ENCODE data around the gene SEMA3E.
"Not testable (repeated sequence)": the region's sequence is repeated elsewhere in the genome, so short reads cannot be mapped to it uniquely, and the experiment has no call there.

SEMA3E gene

DNA sequence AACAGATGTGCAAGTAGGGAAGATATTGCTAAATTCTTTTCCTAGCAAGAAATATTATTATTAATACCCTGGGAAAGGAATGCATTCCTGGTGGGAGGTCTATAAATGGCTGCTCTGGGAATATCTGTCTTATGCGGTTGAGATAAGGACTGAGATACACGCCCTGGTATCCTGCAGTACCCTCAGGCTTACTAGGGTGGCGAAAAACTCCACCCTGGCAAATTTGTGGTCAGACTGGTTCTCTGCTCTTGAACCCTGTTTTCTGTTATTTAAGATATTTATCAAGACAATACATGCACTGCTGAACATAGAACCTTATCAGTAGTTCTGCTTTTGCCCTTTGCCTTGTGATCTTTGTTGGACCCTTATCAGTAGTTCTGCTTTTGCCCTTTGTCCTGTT, 96.4 kb downstream of the SEMA3E start:
- not testable (repeated sequence) for DNase-seq

DNA sequence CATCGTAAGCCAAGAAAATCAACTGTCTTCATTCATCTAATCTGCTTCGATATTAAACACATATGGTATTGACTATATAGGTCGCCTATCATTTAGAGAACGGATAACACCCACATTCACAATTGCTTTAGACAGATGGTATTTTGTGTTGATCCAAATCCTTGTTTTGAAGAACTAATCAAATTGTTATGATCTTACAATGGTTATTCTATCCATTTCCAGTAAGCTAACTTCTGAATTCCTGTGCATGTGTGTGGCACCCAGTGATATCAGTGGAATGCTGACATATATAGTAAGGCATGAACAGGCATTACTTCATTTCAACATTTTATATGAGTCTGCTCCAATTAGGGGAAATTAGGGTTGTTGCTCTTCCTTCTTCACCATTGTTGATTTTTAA, 98.8 kb downstream of the SEMA3E start:
- DNase-seq: no peak

DNA sequence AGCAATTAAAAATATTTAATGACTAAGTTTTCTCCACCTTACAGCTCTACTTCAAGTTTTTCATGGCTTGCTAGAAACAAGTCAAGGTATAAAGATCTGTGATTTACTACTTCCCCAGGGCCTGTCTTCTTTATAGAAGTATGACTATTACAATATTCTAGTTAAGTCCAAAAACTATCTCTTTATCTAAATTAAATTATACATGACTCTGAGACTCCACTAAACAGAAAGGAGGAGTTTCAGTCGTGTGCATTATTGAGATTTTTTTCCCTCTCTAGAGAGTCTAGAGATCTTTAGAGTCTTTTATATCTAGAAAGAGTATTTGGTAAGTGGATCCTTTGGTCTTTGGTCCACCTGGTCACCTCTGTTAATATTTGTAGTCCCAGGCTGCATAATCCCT, 100.7 kb downstream of the SEMA3E start:
- no peak for DNase-seq

DNA sequence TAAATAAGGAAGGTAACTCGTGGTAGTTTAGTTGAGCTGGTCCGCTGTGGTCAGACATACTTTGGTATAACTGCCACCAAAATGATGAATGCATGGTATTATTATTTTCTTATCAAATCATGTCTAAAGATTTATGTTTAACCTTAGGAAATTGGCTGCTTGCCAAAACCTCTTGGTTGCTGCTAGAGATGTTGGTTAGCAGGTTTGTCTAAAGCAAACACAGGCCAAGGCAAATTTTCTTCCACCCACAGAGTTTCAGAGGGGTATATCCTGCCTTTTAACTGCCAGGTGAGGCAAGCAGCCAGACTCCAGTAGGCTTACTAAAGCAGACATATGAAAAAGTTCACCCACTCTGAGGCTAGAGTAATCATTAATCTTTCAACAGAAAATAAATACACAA, 101.4 kb downstream of the SEMA3E start:
- DNase-seq: peak; percentile 80

DNA sequence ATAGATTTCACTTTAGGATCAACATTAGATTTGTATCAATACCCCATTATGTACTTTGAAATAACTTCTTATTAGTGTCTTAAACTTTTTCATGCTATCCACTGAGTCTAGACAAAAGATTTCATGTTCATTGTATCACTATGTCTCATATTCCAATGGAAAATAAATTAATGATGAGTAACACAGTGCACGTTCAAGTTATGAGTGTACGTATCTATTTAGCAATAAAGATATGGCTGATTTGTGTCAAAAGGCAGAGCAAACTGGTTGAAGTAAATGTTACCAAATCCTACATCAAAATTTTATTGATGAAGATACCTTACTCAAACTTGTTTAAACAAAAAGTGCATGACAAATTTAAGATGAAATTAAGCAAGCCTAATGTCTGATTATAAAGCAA, 102.4 kb downstream of the SEMA3E start:
- no peak for DNase-seq

DNA sequence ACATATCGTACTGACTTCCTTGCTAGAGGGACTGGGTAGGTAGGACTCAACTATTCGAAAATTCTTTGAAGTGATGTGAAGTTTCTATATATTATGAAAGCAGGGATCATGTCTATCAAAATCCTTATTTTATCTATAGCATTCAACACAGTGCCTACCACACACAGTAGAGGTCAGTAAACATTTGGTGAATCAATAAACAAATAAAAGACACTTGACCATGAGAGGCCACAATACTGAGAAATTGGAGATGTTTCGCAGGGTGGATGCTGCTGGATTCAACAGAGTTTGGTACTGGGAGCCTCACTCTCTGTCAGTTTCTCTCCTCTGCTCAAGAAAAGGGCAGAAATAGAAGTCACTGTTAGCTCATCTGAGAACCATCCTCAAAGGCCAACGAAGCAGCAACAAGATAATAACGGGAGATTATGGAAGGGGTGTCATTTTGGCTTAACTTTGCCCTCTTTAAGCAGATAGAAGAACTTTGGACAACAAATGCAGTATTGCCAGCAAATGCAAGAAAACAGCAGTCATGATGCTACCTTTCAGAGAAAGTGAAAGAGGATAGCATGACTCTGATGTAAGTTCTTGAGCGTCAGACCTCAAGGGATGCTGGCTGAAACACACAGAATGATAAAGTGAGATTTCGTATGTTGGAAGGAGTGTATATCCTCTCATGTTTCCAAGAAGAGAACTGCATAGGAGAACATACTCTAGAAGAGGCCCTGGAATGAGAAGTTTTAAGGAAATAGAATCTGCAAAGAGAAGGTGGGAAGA, 107.6 kb downstream of the SEMA3E start:
- DNase-seq: no peak

DNA sequence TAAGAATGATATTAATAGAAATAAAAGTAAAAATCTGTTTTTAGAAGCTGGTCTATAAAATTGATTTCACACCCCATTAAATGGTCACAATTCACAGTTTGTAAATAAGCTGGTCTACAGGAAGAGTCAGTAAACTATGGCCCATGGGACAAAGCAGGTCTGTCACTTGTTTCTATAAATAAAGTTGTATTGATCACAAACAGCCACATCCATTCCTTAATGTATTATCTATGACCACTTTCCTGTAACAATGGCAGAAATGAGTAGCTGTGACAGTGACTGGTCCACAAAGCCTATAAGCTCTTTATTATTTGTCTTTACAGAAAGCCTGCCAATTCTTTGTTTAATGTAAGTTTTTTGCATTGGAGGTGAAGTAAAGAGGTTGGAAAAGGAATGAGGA, 114.5 kb downstream of the SEMA3E start:
- DNase-seq: no peak

DNA sequence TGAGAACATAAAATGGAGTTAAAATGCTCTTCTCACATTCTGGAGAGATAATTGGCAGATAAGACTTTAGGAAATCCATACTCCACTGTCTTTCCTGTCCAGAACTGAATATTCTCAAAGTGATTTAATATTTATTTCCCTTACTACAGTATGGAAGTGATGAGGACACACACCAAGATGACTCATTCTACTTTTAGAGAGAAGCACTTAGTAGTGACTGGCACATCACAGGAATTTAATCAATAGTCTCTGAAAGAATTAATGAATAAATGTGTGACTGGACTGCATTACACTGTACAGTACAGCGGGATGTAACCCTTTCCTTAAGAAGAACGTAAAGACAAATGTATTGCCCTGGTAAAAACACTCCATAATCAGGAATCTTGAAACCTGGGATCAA, 116.7 kb downstream of the SEMA3E start:
- no peak for DNase-seq

DNA sequence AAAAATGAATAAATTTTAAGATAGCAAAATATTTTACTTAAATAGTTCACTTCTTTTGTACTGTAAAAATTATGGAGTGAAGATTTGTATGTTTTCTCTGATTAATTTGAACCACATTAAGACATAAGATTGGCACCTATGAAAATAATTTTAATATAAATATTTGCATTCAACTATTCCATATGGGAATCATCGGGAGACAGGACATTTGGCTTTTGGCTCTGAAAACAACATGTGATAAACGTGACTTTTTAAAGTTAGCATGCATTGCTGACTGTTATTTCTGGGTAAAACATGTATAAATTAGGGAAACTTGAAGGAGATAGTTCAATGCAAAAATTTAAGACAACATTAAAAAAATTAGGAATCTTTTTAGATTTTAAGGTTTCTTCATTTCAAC, 117.2 kb downstream of the SEMA3E start:
- no peak for DNase-seq

DNA sequence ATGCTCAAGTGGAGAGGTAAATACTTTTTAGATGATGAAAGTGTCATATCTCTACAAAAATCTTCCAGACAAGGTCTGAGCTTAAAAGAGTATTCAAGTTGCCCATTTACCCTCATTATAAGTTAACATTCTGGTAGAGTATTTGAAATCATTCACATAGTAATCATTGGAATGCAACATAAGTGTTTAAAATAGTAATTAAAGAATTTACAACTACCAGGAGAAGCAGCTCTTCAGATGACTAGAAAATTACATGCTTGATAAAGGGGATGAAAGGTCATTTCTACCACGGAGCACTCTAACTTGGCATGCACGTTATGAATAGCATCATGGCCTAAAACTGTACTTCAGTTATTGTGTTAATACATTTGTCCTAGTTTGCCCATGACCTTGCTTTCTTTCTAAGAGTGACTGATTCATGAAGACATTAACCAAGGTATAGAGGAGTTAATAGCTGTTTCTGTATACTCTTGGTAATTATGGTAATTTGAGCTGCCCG, 120.0 kb downstream of the SEMA3E start:
- no peak for DNase-seq

DNA sequence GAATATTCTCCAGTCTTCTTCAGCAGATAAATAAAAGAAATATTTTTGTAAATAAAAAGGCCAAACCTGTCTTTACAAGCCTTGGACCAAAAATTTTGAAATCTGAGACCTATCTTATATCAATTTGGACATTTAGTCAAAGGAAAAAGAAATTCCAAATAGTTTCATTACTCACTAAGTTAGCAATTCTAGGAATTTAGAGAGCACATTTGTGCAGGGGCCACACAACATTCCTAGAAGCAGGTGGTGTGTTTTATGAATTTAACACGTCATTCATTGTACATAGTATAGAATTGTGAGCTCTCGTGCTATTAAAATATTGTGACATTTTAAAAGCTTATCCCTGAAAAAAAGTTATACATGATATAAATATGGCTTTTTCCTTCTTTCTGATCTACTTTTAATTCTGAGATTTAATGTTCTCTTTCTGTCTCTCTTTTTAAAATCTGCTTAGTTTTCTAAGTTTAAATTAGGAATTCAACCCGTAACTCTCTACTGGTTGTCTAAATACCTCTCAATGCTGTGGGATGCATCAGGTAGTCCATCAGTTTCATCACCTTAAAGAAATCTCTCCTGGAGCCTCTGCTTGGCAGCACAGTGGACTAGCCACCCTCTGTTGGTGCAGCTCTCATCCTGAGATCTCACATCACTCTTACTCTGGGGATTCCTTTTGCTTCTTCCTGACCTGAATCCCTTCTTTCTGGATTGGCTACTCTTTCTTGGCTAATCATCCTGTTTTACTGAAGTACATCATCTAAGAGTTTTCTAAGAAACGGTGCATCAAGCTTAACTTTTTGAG, 124.5 kb downstream of the SEMA3E start:
- DNase-seq: no peak

DNA sequence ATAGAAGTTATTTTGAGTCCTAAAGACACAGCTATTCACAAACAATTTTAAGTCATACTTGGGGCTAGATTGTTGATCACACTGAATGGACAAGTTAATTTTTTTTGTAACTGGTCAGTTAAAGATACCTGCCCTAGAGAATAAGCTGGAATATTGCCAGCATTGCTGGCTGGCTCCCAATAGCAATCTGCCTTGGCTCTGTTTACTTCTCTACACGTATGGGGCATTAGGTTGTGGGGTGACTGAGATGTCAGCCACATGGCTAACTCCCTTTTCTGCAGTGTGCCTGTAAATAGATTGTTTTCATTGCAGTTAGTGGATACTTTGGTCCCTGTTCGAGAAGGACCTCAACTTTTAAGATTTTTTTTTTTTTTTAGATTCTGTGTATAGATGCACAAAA, 128.2 kb downstream of the SEMA3E start:
- DNase-seq: peak; percentile 15

DNA sequence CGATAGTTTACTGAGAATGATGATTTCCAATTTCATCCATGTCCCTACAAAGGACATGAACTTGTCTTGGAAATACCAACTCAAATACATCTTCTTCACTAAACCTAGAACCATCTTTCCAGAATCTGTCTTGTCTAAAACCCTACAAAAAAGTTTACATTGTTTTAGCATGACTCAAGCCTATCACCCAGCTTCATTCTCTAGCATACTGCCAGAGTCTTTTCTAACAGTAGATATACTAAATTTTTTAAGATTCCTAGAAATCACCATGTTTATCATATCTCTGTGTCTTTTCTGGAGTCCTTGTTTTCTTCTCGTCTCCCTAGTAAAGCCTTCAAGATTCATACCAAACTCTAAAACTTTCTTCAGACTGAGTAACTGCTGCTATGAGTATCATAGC, 129.7 kb downstream of the SEMA3E start:
- no peak for DNase-seq

DNA sequence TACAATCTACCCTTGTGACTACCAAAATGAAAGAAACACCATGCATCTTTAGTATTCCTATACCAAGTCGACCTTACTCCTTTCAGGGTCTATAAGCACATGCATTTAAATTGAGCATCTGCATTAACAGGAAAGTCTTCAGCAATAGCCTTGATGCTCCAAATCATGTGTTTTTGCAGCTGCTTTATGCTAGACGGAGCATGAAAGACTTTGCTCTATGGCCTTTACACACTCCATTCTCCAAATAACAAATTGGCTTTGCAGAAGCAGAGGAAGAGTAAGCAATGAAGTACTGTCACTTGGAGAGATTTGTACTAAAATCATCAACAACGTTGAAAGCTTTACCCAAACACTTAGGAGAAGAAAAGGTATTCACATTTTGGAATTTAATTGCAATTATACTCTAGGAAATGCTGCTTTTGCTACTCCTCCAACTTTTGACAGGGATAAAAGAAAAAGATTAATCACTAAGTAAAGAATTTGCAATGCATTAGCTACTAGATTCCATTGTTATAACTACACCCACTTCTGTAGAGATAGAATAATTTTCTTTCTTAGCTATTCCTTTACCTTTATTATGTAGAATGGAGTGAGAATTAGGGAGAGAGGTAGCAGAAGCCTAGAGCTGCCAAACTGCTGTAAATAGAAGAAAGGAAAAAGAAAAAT, 131.8 kb downstream of the SEMA3E start:
- DNase-seq: peak; percentile 89

DNA sequence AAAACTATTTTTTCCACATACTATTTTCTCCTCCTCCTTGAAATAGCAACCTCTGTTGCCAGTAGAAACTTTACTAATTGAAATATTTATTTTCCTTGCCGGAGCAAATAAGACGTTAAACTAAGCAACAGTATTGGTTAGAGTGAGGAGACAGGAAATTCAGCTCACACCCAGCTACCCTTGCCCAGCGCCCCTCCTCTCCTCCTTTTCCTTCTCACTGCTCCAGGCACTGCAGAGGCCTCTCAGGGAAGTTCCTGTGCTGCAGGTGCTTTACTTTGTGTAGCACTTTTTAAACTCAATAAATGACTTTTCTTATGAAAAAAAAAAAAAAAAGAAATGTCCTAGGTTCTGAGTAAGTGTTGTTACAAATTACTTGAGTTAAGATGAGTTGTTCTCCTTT, 134.0 kb downstream of the SEMA3E start:
- no peak for DNase-seq

DNA sequence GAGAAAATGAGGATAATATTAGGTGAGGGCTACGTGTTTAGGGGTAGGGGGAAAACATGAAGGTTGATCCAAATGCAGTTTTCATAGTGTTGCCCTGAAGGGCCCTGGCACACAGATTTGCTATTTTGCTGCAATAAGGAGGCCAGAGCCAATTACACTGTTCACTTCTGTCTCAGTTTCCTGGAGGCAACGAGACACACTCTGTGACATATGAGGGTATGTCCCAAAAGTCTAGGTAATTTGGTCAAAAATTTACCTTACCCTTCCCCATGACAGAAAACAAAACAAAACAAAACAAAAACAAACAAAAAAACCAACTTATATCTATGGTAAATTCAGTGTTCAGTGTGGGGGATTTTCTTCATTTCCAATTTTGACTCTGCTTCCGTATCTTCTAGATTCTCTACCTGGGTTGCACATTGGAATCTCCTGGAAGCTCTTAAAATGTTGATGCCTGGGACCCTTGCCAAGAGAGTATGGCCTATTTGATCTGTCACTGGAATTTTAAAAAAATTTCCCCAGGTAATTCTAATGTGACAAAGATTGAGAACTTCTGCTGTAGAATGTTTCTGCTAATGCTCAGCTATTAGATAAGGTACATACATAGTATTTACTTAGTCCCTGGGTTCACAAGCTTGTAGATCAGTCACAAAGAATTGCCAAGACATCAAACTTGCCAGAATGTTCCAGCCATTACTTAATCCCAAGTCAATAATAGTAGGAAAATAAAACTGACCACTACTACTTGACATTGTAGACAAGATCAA, 139.5 kb downstream of the SEMA3E start:
- no peak for DNase-seq

DNA sequence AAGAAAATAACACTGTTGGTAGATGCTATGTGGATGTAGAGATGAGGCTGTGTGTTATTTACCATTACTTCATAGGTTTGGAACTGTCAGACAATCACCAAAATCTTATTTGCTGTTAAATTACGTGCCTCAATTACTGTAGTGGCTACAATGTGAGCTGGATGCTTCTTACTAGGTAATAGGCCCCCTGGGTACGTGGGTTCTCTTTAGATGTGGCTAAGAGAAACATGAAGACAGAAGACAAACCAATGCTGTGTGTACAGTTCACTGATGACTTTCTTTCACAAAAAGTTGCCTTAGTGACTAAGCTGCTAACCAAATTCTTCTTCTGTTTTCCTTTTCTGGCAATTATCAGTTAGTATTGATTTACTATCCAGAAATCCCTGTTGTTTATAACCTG, 144.6 kb downstream of the SEMA3E start:
- no peak for DNase-seq

DNA sequence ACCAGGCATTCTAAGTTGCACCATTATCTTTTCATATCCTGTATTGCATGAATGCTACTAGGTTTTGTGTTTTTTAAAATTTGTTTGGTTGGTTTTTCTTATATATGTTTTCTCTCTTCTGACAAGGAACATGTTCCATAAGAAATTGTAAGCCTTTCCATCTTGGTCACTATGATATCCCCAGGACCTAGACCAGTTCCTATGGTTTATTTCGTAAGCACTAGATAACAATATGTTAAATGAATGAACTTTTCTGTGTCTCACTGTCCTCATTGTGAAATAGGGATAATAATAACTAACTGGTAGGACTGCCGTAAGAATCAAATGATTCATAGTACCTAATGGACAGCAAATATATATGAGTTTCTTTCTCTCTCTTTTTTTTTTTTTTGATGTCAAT, 146.3 kb downstream of the SEMA3E start:
- no peak for DNase-seq

DNA sequence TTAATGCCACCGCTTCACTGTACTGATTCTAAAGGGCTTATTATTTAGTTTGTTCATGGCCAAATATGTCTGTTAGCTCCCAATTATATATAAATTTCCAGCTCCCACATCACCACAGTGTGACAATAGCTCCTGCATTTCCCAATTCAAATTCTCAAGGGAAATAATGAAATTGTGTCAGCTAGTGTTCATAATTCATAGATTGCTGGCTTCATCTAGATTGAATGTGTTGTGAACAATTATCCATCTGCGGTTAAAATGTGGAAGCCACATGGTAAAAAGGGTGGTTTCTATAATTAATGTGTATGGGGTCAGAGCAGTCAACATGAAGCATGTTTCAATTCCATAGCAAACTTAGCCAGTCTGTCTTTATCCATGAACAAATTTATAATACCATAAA, 154.3 kb downstream of the SEMA3E start:
- no peak for DNase-seq

DNA sequence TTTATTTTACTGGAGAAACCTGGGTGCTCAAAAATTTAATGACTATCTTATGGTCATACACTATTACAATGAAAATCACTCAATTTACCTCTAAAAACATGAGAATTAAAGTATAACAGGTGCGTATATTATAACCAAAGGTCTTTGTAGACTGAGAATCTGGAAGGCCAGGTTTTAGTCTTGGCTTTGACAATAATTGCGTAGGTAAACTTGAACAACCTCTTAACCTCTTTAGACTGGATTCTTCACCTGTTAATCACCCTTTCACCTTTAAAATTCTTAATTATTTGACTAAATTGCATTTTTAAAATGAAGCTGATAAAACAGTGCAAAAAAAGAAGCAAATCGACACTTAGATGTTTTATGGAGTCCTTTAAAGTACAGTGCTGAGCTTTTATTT, 156.1 kb downstream of the SEMA3E start:
- no peak for DNase-seq

DNA sequence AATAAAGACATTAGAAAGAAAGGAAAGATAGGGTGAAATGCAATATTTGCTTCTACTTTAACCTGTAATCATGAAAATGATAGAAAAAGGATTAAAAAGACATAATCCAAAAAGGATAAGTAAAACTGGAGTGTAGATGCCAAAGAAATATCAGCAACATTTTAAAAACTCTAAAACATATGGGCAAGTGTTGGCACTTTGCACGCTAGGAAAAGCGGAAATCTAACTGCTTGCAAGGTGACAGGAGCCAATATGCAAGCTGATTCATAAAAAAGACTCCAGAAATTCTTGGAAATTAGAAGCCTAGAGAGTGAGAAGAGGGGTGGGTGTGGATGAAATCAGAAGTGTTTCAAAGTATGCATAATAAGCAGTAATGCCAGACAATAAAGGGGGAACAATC, 161.1 kb downstream of the SEMA3E start:
- DNase-seq: no peak

DNA sequence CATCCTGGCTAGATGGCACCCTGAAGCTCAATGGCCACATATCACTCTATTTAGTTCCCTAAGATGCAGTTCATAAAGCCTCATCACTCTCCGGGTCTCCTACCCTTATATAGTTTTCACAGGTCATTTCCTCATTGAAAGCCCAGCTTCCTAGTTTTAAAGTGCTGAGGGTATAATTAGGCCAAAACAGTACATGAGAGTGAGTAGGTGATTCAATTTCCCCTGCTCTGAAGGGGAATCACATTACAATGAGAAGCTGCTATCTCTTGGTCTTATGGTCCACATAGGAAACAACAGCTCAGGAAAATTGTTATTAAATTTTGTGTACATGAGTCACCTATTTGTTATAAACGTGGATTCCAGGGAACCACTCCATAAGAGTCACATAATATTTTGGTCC, 162.0 kb downstream of the SEMA3E start:
- DNase-seq: no peak

DNA sequence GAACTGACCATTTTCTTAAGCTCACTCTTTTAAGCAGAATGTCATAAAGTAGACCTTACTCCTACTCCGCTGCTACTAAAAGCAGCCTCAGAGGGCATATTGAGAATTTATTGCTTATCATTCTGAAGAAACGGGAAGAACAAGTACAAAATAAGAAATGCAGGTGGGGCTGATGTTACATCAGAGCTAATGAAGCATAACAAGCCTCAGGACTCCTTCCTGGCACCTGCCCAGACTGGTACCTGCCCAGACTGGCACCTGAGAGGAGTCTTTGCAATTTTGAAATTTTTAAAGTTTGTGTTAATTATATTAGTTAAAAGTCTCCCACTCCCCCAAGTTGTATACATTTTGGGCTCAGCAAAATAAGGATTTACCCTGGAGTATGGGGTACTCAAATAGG, 162.4 kb downstream of the SEMA3E start:
- DNase-seq: no peak
